Measurements from ENCODE around the gene PSMD7.
A peak's percentile ranks its signal among the peaks of the same experiment; 100 is the strongest.

Gene PSMD7

DNA sequence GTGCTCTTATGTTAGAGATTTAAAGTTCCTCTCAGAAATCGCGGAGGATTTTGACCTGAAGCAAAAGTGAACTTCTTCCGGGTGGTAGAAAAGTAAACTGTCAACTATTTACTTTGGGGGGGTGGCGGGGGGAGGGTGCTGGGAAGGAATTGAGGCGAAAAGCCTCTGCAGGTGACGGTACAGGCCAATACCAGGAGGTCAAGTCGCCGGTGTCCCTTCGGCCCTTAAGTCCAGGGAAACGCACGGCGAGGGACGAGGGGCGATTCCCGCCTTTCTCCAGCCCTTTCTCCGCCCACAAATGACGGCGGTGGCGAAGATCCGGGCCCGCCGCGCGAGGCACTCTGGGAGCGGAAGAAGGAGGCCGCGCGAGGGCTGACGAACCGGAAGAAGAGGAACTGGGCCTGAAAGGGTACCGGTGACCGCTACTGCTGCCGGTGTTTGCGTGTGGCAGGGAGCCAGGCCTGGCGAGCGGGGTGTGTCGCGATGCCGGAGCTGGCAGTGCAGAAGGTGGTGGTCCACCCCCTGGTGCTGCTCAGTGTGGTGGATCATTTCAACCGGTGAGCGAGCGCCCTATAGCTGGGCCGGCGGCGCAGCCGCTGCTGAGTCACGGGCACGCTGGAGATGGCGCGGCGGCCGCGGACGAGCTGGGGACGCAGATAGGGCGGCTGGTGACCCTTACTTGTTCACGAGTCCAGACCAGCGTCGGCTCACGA, at the start of gene PSMD7:
PSMD7 (plus strand) TSS at position 383 of the 713 bp plus-strand sequence; CDS start at position 484, 101 bp downstream.
- DNase-seq, result peak; percentile 89

GRCh38 chr16:74249254-74249653, 47.4 kb upstream of the PSMD7 start:
- DNase-seq, result no peak

GRCh38 chr16:74249846-74250245, 46.8 kb upstream of the PSMD7 start:
- no peak for DNase-seq

- DNase-seq, result no peak
These were observed 44.3 kb upstream of the PSMD7 start for GRCh38 chr16:74252329-74252728.

- DNase-seq, result no peak
These were observed 43.3 kb upstream of the PSMD7 start for GRCh38 chr16:74253161-74253938.

DNA sequence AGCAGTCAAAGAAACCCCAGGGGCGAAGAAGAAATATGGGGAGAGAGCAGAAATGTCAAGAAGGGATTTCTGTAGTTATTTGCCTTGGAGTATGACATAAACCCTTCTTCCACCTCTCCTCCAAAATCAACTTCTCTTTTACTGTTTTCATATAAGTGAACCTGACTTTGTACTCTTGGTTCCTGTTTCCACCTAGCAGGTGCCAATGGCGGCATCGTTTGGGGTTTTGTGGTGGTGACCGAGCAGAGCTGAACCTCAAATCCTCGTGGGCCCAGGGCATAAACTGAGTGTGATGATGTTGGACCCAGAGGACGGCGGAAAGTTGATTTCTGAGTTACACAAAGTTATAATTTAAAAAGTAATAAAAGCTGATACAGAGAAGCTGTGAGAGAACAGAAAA, 39.6 kb upstream of the PSMD7 start:
- no peak for DNase-seq

GRCh38 chr16:74261068-74261467, 35.5 kb upstream of the PSMD7 start:
- no peak for DNase-seq

GRCh38 chr16:74264811-74265210, 31.8 kb upstream of the PSMD7 start:
- no peak for DNase-seq

DNA sequence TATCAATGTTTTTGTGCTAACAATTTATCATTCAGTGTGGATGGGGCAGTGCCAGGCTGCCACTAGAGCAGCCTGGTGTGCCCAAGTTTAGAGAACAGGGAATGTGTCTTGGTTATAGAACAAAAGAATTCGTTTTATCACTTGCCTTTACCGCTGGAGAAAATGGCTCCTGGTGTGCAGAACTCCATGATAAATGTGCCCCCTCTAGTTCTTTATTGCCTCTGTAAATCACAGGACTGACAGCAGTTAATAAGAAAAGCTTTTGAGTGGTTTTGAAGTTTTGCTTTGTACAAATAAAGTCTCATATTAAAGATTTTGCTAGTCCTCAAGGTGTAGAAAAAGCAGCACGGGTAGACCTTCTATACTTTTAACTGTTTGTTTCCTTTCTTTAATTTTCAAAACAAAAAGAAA, 28.2 kb upstream of the PSMD7 start:
- no peak for DNase-seq

DNA sequence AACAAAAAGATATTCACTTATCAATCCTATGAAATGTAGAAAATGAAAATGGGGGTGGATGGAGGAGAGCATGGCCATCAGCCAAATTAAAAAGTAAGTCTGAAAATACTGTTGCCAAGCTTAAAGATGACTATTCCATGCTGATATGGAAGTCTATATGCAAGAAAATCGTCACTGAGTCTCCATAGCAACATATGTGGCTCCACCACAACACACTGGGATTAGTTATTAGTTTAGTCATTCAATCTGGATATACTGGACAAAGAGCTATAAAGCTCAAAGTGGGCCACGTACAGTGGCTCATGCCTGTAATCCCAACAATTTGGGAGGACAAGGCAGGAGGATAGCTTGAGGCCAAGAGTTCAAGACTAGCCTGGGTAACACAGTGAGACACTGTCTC, 24.7 kb upstream of the PSMD7 start:
- DNase-seq, result no peak

- no peak for DNase-seq
These were observed 21.5 kb upstream of the PSMD7 start for GRCh38 chr16:74275031-74275636.

GRCh38 chr16:74275711-74276110, 20.9 kb upstream of the PSMD7 start:
- no peak for DNase-seq

DNA sequence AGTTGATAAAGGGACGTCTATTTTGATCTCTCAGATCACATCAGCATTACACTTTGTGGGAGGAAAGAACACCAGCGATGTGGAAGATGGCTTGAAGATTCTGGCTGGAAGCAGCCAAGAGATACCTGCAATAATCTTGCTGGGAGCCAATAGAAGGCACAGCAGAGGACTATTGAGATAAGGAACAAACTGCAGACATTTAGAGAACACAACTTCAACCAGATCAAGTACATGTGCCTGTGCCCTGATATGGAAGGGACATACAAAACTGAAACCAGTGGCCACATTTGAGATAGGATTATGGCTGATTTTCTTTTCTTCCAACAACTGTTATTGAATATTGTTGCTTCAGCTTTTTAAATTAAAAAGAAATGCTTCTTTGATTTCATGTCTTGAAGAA, 18.6 kb upstream of the PSMD7 start:
- DNase-seq, result no peak

GRCh38 chr16:74279266-74279665, 17.3 kb upstream of the PSMD7 start:
- no peak for DNase-seq

DNA sequence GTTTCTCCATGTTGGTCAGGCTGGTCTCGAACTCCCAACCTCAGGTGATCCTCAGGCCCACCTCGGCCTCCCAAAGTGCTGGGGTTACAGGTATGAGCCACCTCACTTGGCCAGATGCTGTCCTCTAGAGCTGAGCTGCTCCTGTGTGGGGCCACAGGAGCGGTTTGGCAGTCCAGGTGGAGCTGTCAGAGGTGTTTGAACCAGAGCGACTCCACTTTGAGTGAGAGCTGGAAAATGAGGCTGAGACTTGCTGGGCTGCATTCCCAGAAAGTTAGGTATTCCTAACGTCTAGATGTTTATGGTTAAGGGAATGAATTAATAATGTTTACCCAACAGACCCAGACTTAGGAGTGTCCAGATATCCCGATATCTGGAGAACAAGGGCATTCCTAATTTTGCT, 16.8 kb upstream of the PSMD7 start:
- no peak for DNase-seq

DNA sequence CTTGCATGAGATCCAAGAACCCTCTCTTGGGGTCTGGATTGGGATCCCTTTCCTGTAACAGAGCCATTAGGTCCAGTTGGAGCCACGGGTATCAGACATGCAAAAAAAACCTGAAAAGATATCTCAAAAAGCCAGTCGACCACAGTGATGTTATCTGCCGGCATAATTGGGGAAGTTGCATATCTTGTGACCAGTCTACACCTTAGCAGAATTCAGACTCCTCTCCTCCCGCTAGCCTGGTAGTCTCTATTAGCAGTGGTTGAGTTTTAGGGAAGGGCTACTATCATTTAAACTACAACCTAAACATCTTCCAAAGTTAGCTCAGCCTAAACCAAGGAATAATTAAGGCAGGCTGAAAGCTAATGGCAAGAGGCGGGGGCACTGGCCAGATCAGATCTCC, 16.2 kb upstream of the PSMD7 start:
- no peak for DNase-seq

GRCh38 chr16:74281300-74281699, 15.3 kb upstream of the PSMD7 start:
- no peak for DNase-seq

- DNase-seq, result no peak
These were observed 12.9 kb upstream of the PSMD7 start for GRCh38 chr16:74283716-74284115.

DNA sequence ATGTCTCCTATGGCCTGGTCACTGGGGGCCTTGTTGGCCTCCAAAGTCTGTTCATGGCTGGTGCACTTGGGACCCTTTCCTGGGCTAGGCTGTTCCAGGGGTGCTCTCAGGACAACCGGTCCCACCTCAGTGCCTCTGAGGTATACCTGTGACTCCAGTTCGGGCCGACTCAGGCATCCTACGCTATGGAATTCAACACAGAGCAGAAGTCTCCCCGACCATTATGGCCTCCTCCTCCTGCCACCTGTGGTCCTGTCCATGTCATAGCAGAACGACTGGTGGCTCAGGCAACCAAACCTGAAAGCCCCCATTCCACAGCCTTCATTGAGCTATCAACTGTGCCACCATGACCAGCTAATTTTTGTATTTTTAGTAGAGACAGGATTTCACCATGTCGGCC, 8.5 kb upstream of the PSMD7 start:
- DNase-seq, result no peak

DNA sequence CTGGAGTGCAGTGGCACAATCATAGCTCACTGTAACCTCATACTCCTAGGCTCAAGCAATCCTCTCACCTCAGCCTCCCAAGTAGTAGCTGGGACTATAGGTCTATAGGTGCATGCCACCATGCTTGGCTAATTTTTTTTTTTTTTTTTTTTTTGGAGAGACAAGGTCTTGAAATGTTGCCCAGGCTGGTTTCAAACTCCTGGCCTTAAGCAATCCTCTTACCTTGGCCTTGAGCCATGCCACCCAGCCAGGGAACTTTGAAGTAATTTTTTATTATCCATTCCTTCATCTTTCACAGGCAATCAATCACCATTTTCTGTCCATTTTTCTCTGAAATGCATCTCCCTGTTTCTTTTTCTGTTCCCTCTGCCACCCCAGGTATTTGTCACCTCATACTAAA, 6.3 kb upstream of the PSMD7 start:
- DNase-seq, result no peak

DNA sequence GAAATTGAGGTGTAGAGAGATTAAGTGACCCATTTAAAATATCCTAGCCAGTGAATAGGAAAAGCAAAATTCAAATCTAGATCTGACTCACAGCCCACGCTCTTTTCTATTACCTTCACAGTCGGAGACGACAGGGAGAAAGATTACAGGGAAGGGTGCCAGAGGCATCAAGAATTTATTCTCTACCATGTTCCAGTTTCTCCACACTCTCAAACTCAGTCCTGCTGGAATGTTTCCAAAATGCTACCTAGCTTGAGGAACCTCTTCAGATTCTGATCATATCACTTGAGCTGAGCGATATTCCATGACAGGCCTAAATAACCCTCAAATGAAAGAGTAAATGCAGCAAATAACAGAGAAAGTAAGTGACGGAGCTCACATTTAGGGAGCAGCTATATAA, 5.4 kb upstream of the PSMD7 start:
- no peak for DNase-seq

DNA sequence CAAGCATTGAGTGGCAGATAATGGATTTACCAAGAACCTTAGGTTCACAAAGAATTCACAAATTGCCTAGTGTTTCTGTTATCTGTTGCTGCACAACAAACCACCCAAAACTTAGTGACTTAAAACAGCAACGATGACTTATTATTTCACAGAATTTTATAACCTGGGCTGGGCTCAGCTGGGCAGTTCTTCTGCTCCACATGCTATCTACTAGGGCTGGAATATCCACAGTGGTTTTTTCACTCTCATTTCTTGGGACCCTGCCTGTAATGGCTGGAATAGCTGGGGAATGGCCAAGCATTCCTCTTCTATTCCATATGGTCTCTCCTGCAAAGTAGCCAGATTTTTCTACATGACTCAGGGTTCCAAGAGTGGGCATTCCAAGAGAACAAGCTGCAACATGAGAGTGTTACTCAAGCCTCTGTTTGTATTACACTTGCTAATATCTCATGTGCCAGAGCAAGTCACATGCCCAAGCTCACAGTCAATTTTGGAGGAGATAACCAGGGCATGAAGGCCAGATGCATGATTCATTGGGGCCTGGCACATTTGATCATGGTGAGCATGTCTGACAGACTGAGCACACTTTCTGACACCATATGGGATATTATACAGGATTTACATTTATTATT, 4.9 kb upstream of the PSMD7 start:
- no peak for DNase-seq

- no peak for DNase-seq
These were observed 546 bp upstream of the PSMD7 start for GRCh38 chr16:74296104-74296431.

GRCh38 chr16:74297145-74297665, 591 bp downstream of the PSMD7 start:
- DNase-seq, result peak; percentile 57

Data from stimulated activated CD4-positive, alpha-beta T cell treated with anti-CD3 and anti-CD28 coated beads, Interleukin-1b, Interleukin-23, amount 100 ng/mL, for 48 hours (primary cell).